B cell (primary cell): ENCODE results near the gene ACTR5. TPM values are rescaled to one million over a fixed set of nuclear protein-coding genes. Genes with fewer than 3 reads are reported as not detected.

Experiments used
- ATAC-seq: fragments of 200-7000 bp; cut with Tn5 transposase; one replicate; pipeline ENCODE4 v1.10.0; 2021; ENCODE audit warnings: low read depth, mild to moderate bottlenecking, moderate number of reproducible peaks, moderate library complexity
- CTCF ChIA-PET: fragments of 350-600 bp; sonication (Branson Sonifier 250); formaldehyde crosslinking; loops from one replicate; lab custom pipeline; 2021; ENCODE audit warnings: antibody characterized with exemption, inconsistent platforms; lab: Charles Lee
- POLR2A ChIA-PET: fragments of 350-600 bp; sonication (Branson Sonifier 250); formaldehyde crosslinking; loops from one replicate; lab custom pipeline; 2021; ENCODE audit warnings: antibody characterized with exemption; lab: Charles Lee
- DNase-seq: peaks from one replicate; pipeline ENCODE4 v3.0.0; 2013
- H2AFZ ChIP-seq: 2 replicates; pipeline ENCODE4 v1.6.1; 2012; ENCODE audit warnings: mild to moderate bottlenecking, low read depth, low read length; ENCODE audit not compliant: insufficient read depth, poor library complexity, severe bottlenecking
- H3K27ac ChIP-seq, 2 donors: 1 replicate in 1 of 2; 2 replicates in 1 of 2; pipeline ENCODE4 v1.5.1; 2012 to 2013; ENCODE audit warnings: low read length in 2 of 2, mild to moderate bottlenecking in 2 of 2, moderate library complexity in 1 of 2
- H3K27me3 ChIP-seq, 4 experiments: fragments of 200-600 bp in 1 of 4; sonication (generic) in 1 of 4; replicated peaks in 1 of 4; 1 replicate in 2 of 4; 2 replicates in 2 of 4; pipeline versions ENCODE4 v1.6.1 to v1.7.0; 2013 to 2016; ENCODE audit warnings: low read length in 3 of 4, mild to moderate bottlenecking in 2 of 4, mixed read lengths in 1 of 4, moderate library complexity in 1 of 4; ENCODE audit not compliant: insufficient read depth in 4 of 4, control insufficient read depth in 3 of 4; ENCODE audit errors: control extremely low read depth in 1 of 4
- H3K36me3 ChIP-seq, 2 experiments: replicated peaks in 1 of 2; 1 replicate in 1 of 2; 2 replicates in 1 of 2; pipeline versions ENCODE4 v1.6.1 to v1.7.1; 2013; ENCODE audit warnings: low read length in 1 of 2; ENCODE audit not compliant: insufficient read depth in 2 of 2, control insufficient read depth in 1 of 2; ENCODE audit errors: control extremely low read depth in 1 of 2, extremely low read depth in 1 of 2
- H3K4me1 ChIP-seq, 2 donors: fragments of 200-600 bp in 1 of 2; sonication (generic) in 1 of 2; 1 replicate in 1 of 2; 2 replicates in 1 of 2; pipeline versions ENCODE4 v1.5.1 to v1.6.1; 2013 to 2017; ENCODE audit warnings: low read length in 2 of 2; ENCODE audit not compliant: control insufficient read depth in 2 of 2, insufficient read depth in 2 of 2
- H3K4me2 ChIP-seq: replicated peaks from 2 replicates; pipeline ENCODE3; 2012; ENCODE audit warnings: mild to moderate bottlenecking, low read depth, low read length; ENCODE audit not compliant: poor library complexity, severe bottlenecking
- H3K4me3 ChIP-seq, 5 experiments: fragments of 200-600 bp in 1 of 5; sonication (generic) in 1 of 5; 1 replicate in 3 of 5; 2 replicates in 2 of 5; pipeline versions ENCODE4 v1.5.1 to v1.7.0; 2011 to 2016; ENCODE audit warnings: low read length in 4 of 5, mild to moderate bottlenecking in 4 of 5, low read depth in 2 of 5, control low read depth in 1 of 5, moderate library complexity in 1 of 5; ENCODE audit not compliant: insufficient read depth in 1 of 5; ENCODE audit errors: control extremely low read depth in 1 of 5, extremely low read depth in 1 of 5
- H3K79me2 ChIP-seq: fragments of 200-600 bp; sonication (generic); one replicate; pipeline ENCODE4 v1.6.0; 2016; ENCODE audit warnings: low read length; ENCODE audit not compliant: control insufficient read depth, insufficient read depth
- H3K9ac ChIP-seq: fragments of 200-600 bp; sonication (generic); 2 replicates; pipeline ENCODE4 v1.6.1; 2017; ENCODE audit warnings: mild to moderate bottlenecking, low read length, moderate library complexity
- H3K9me3 ChIP-seq, 3 donors: one replicate each; pipeline versions ENCODE4 v1.6.1 to v1.7.1; 2013; ENCODE audit warnings: low read length in 2 of 3; ENCODE audit not compliant: control insufficient read depth in 2 of 3, insufficient read depth in 1 of 3; ENCODE audit errors: control extremely low read depth in 1 of 3
- H4K20me1 ChIP-seq: 2 replicates; pipeline ENCODE4 v1.6.0; 2012; ENCODE audit warnings: mild to moderate bottlenecking, low read length; ENCODE audit not compliant: insufficient read depth, control insufficient read depth, poor library complexity, severe bottlenecking
- H3K27ac Mint-ChIP-seq: one replicate; pipeline ENCODE4 v1.8.0; 2021; ENCODE audit warnings: mixed read lengths
- H3K27me3 Mint-ChIP-seq: one replicate; pipeline ENCODE4 v1.8.0; 2021; ENCODE audit warnings: mixed read lengths
- H3K4me1 Mint-ChIP-seq: one replicate; pipeline ENCODE4 v1.8.0; 2021; ENCODE audit warnings: mixed read lengths
- H3K4me3 Mint-ChIP-seq: one replicate; pipeline ENCODE4 v1.8.0; 2021; ENCODE audit warnings: mixed read lengths
- H3K9me3 Mint-ChIP-seq: one replicate; pipeline ENCODE4 v1.8.0; 2022; ENCODE audit warnings: mixed read lengths; ENCODE audit not compliant: insufficient read depth
- EZH2 ChIP-seq: IDR thresholded peaks from 2 replicates; pipeline ENCODE4 v1.6.1; 2012; ENCODE audit warnings: borderline replicate concordance, low read depth, mild to moderate bottlenecking, moderate library complexity, low read length; ENCODE audit not compliant: insufficient read depth, poor library complexity, severe bottlenecking
- WGBS: methylation state at CpG from one replicate; pipeline ENCODE4 v1.1.5; 2013; ENCODE audit warnings: missing lambda C conversion rate; ENCODE audit not compliant: insufficient coverage; 5-methylcytosine and 5-hydroxymethylcytosine counted together
- intact Hi-C: fragments of 100-400 bp; cut with micrococcal nuclease; formaldehyde crosslinking; loops from one replicate; pipeline ENCODE4 v1.10.0; 2022
- polyA plus RNA-seq: library from polyadenylated mRNA; depleted of rRNA; stranded (reverse); fragments of >200 nt; gene quantifications from 2 replicates; pipeline ENCODE4 v1.2.3, GENCODE V29; 2012
- total RNA-seq, 2 donors: library from RNA; stranded (reverse); fragments of 120-200 nt in 1 of 2; gene quantifications; 1 replicate in 1 of 2; 2 replicates in 1 of 2; pipeline versions ENCODE4 v1.2.3 to v1.2.4, GENCODE V29; 2013 to 2022
- TF ChIP-seq, protein P1 (sequence below): fragments of 200-600 bp; IDR thresholded peaks from one replicate; pipeline ENCODE4 v1.8.0; 2022; ENCODE audit warnings: antibody characterized with exemption, mild to moderate bottlenecking

ACTR5 gene
- total and polyA plus RNA-seq, 2 donors (not counting 1 experiment from before 2014, with no cell fraction given) = 15.4 to 18.0 TPM

DNA sequence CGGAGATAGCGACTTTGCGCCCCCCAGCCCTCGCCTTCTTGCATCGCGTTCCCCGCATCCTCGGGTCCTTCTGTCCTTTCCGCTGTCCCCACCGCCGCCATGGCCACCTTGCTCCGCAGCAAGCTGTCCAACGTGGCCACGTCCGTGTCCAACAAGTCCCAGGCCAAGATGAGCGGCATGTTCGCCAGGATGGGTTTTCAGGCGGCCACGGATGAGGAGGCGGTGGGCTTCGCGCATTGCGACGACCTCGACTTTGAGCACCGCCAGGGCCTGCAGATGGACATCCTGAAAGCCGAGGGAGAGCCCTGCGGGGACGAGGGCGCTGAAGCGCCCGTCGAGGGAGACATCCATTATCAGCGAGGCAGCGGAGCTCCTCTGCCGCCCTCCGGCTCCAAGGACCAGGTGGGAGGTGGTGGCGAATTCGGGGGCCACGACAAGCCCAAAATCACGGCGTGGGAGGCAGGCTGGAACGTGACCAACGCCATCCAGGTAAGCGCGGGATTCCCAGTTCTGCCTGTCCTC, 23.6 kb upstream of the ACTR5 start:
- Histone ChIP-seq H3K27ac (no peak overlapping the region), H3K36me3 (no peaks in the 10 kb centered on the region), H3K79me2 (no peaks in the 10 kb centered on the region), H3K27me3 (peaks cover 0 to 97% (median 82%) of the 10 kb centered on the region in 4 experiments), H4K20me1 (no peaks in the 10 kb centered on the region), H3K4me1 (peaks cover 70 to 73% of the 10 kb centered on the region in 2 donors), H3K9me3 (peaks cover 0 to 64% (median 17%) of the 10 kb centered on the region in 3 donors), H3K4me3 (peak overlapping the region in 1 of 5 experiments; percentile 23), H2AFZ (peak overlapping the region; percentile 45), H3K9ac (peak overlapping the region; percentile 21), H3K4me2 (peak overlapping the region; percentile 71)
- DNase-seq (peak; percentile 42), ATAC-seq (no peak)
- Mint-ChIP-seq H3K4me1 (peaks cover 57% of the 10 kb centered on the region), H3K4me3 (peak overlapping the region; percentile 66), H3K27ac (no peak overlapping the region), H3K9me3 (peaks cover 2% of the 10 kb centered on the region), H3K27me3 (peaks cover 83% of the 10 kb centered on the region)
- intact Hi-C loops = loop anchor here (5.0 kb wide), 1 partner anchor 238 kb away; the partner anchor contains the start of gene DHX35
- 15% methylated on average over 46 of the region's 46 CpGs for WGBS
- POLR2A ChIA-PET = no interaction called here
- CTCF ChIA-PET = interaction anchor here (0.6 to 3.3 kb wide), 5 partner anchors 27 to 237 kb away, joined by 3 to 27 read pairs (median 4); partner anchors contain the start of gene DHX35
- no peak for TF ChIP-seq EZH2
- TF ChIP-seq, protein P1, sequence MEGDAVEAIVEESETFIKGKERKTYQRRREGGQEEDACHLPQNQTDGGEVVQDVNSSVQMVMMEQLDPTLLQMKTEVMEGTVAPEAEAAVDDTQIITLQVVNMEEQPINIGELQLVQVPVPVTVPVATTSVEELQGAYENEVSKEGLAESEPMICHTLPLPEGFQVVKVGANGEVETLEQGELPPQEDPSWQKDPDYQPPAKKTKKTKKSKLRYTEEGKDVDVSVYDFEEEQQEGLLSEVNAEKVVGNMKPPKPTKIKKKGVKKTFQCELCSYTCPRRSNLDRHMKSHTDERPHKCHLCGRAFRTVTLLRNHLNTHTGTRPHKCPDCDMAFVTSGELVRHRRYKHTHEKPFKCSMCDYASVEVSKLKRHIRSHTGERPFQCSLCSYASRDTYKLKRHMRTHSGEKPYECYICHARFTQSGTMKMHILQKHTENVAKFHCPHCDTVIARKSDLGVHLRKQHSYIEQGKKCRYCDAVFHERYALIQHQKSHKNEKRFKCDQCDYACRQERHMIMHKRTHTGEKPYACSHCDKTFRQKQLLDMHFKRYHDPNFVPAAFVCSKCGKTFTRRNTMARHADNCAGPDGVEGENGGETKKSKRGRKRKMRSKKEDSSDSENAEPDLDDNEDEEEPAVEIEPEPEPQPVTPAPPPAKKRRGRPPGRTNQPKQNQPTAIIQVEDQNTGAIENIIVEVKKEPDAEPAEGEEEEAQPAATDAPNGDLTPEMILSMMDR = no peak
